ENCODE measurements around the gene NTF3. TPM values are rescaled to one million over a fixed set of nuclear protein-coding genes. Genes with fewer than 3 reads are reported as not detected.

The NTF3 gene
- total and polyA plus RNA-seq, 9 of the 15 experiments (the other 6 are each of a cell fraction or from before 2014, with no cell fraction given) = not detected

GRCh38 chr12:5429741-5430557, 2.0 kb upstream of the NTF3 start (continued):
- no peak for TF ChIP-seq CHD7 (IDR thresholded peaks at IDR 0.05; ENCODE audit: low read depth, low read length)
- no peak for TF ChIP-seq TRIM24 (IDR thresholded peaks at IDR 0.05)

All from K562 (cell line).